Testis (tissue), 2 donors: ENCODE data around the gene NPPB.

Experiments
- CTCF ChIP-seq, 3 experiments: fragments of 450-650 bp in 2 of 3; fragments of 200-600 bp in 1 of 3; sonication (generic) in 1 of 3; IDR thresholded peaks; one replicate each; pipeline ENCODE4 v1.5.1; 2016 to 2019; ENCODE audit warnings: antibody characterized with exemption in 3 of 3, mild to moderate bottlenecking in 2 of 3, moderate library complexity in 1 of 3
- POLR2A ChIP-seq: fragments of 450-650 bp; IDR thresholded peaks from one replicate; pipeline ENCODE4 v1.6.1; 2017; ENCODE audit warnings: antibody characterized with exemption, mild to moderate bottlenecking, moderate library complexity

- TF ChIP-seq CTCF (IDR thresholded peaks at IDR 0.05) (no peak), POLR2A (no peak)
These were observed 20.1 kb upstream of the NPPB start for GRCh38 chr1:11878891-11879190.
